Stimulated activated memory B cell treated with anti-CD40 and anti-IgM and Interleukin-4, amounts not matched to agents 10 μg/mL and 1 μg/mL and 100 μg/mL, for 72 hours (primary cell): Measurements from ENCODE around the gene GRIN1.

Experiments
- ATAC-seq: fragments of 150-1000 bp; cut with Tn5 transposase; 2 replicates; pipeline ENCODE4 v1.10.0; 2021
- H3K27ac Mint-ChIP-seq: one replicate; pipeline ENCODE4 v1.8.0; 2022; ENCODE audit warnings: mild to moderate bottlenecking, mixed read lengths
- H3K27me3 Mint-ChIP-seq: one replicate; pipeline ENCODE4 v1.8.0; 2022; ENCODE audit warnings: mixed read lengths
- H3K36me3 Mint-ChIP-seq: one replicate; pipeline ENCODE4 v1.8.0; 2022; ENCODE audit warnings: mixed read lengths
- H3K4me1 Mint-ChIP-seq: one replicate; pipeline ENCODE4 v1.8.0; 2022; ENCODE audit warnings: mixed read lengths
- H3K4me3 Mint-ChIP-seq: one replicate; pipeline ENCODE4 v1.8.0; 2022; ENCODE audit warnings: mild to moderate bottlenecking, moderate library complexity, mixed read lengths
- H3K9me3 Mint-ChIP-seq: one replicate; pipeline ENCODE4 v1.8.0; 2022; ENCODE audit warnings: mixed read lengths

GRIN1 gene

GRCh38 chr9:137182836-137183235 lies 43.9 kb downstream of the GRIN1 start:
- H3K9me3 Mint-ChIP-seq: no peaks in the 10 kb centered on the region
- no peaks in the 10 kb centered on the region for H3K27me3 Mint-ChIP-seq
- peaks cover 35% of the 10 kb centered on the region for H3K4me1 Mint-ChIP-seq
- H3K4me3 Mint-ChIP-seq: no peak overlapping the region
- peaks cover 47% of the 10 kb centered on the region for H3K36me3 Mint-ChIP-seq
- no peak overlapping the region for H3K27ac Mint-ChIP-seq
- ATAC-seq: no peak

- Mint-ChIP-seq H3K4me3 (no peak overlapping the region), H3K27me3 (no peaks in the 10 kb centered on the region), H3K27ac (no peak overlapping the region), H3K9me3 (no peaks in the 10 kb centered on the region), H3K4me1 (peaks cover 39% of the 10 kb centered on the region), H3K36me3 (peaks cover 45% of the 10 kb centered on the region)
- ATAC-seq: no peak
These were observed 45.1 kb downstream of the GRIN1 start for GRCh38 chr9:137183980-137184595.

GRCh38 chr9:137184881-137185660 lies 46.1 kb downstream of the GRIN1 start:
- no peak for ATAC-seq
- Mint-ChIP-seq H3K27ac (no peak overlapping the region), H3K9me3 (no peaks in the 10 kb centered on the region), H3K36me3 (peaks cover 35% of the 10 kb centered on the region), H3K4me3 (no peak overlapping the region), H3K27me3 (no peaks in the 10 kb centered on the region), H3K4me1 (peaks cover 47% of the 10 kb centered on the region)

- Mint-ChIP-seq H3K27me3 (no peaks in the 10 kb centered on the region), H3K27ac (no peak overlapping the region), H3K4me1 (peaks cover 52% of the 10 kb centered on the region), H3K36me3 (peaks cover 37% of the 10 kb centered on the region), H3K4me3 (no peak overlapping the region), H3K9me3 (no peaks in the 10 kb centered on the region)
- no peak for ATAC-seq
These were observed 47.0 kb downstream of the GRIN1 start for GRCh38 chr9:137185921-137186320.

DNA sequence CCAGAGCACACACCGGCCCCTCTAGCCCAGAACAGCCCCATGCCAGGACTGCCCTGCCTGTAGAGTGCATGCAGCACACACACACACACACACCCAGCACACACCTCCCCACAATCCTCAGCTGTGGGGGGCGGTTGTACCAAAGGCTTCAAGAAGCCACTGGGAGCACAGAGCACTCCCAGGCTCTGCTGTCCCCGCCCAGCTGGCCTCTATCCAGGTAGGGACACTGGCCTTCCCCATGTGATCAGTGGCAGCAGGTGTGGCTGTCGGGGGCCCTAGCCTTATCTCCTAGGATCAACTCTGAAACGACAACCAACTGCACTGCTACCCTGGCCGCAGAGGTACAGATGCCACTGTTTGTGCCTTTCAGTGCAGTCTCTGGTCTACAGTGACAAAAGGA lies 47.4 kb downstream of the GRIN1 start:
- Mint-ChIP-seq H3K4me3 (peak overlapping the region; percentile 95), H3K27ac (no peak overlapping the region), H3K4me1 (peaks cover 56% of the 10 kb centered on the region), H3K27me3 (no peaks in the 10 kb centered on the region), H3K9me3 (no peaks in the 10 kb centered on the region), H3K36me3 (peaks cover 42% of the 10 kb centered on the region)
- no peak for ATAC-seq

DNA sequence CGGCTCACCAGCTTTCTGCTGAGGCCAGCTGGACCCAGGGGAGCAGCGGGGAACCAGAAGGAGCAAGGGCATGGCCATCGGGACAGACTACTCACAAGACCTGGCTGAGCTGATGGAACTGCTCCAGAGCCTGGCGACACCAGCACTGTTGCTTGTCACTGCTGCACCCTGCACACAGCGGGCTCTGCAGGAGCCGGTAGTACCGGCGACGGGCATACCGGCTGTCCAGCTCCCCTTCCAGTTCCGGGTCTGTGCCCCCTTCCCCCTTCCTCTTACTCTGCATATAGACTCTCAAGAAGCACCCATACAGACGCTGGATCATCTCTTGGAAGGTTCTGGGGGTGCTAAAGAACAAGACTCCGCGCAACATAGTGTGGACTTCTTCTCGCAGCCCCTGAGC lies 48.4 kb downstream of the GRIN1 start:
- Mint-ChIP-seq H3K27ac (peak overlapping the region; percentile 87), H3K36me3 (peaks cover 36% of the 10 kb centered on the region), H3K4me1 (peaks cover 56% of the 10 kb centered on the region), H3K4me3 (peak overlapping the region; percentile 95), H3K27me3 (no peaks in the 10 kb centered on the region), H3K9me3 (no peaks in the 10 kb centered on the region)
- ATAC-seq: no peak

- Mint-ChIP-seq H3K4me1 (peaks cover 56% of the 10 kb centered on the region), H3K27ac (peak overlapping the region; percentile 87)
- no peak for ATAC-seq
These were observed 49.1 kb downstream of the GRIN1 start for GRCh38 chr9:137188086-137188489.

DNA sequence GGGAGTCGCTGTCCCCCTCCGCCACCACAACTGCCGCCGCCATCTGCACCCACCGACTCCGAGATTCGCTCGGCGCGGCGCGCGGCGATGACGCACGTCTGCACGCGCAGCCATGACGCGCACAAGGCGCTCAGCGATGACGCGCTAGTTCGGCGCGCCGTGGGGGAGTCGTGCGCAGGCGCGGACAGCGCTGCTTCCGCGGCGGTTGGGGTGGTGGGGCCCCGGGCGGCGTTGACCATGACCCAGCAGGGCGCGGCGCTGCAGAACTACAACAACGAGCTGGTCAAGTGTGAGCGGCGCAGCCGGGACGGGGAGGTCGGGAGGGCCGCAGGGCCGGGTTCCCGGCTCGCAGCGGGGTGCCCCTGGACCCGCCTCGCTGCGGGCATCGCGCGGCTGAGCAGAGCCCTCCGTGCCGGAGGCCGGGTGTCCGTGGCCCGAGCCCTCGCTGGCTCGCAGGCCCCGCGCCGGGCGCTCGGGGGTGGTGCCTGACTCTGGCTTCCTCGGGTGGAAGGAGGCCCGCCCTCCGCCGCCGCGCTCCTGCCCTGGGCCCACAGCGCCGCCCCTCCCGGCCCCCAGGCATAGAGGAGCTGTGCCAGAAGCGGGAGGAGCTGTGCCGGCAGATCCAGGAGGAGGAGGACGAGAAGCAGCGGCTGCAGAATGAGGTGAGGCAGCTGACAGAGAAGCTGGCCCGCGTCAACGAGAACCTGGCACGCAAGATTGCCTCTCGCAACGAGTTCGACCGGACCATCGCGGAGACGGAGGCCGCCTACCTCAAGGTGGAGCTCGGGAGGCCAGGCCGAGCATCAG lies 49.7 kb downstream of the GRIN1 start, which contains the start of the genes ANAPC2 and SSNA1:
Gene ANAPC2, minus strand, starts transcription at position 71 of the 807 bp plus-strand sequence. Its CDS starts 28 bp downstream, at position 43.
Gene SSNA1, plus strand, starts transcription at position 187 of the 807 bp plus-strand sequence. Its CDS starts 51 bp downstream, at position 238.
- Mint-ChIP-seq H3K27ac (peak within 1 kb of the TSS; percentile 87), H3K27me3 (no peaks in the 10 kb centered on the region), H3K4me3 (peak within 1 kb of the TSS; percentile 95), H3K9me3 (no peaks in the 10 kb centered on the region), H3K36me3 (peaks cover 23% of the 10 kb centered on the region), H3K4me1 (peaks cover 56% of the 10 kb centered on the region)
- peak; percentile 91 for ATAC-seq

More at GRCh38 chr9:137188086-137188489, 49.1 kb downstream of the GRIN1 start:
- Mint-ChIP-seq H3K9me3 (no peaks in the 10 kb centered on the region), H3K27me3 (no peaks in the 10 kb centered on the region), H3K4me3 (peak overlapping the region; percentile 95), H3K36me3 (peaks cover 29% of the 10 kb centered on the region)

DNA sequence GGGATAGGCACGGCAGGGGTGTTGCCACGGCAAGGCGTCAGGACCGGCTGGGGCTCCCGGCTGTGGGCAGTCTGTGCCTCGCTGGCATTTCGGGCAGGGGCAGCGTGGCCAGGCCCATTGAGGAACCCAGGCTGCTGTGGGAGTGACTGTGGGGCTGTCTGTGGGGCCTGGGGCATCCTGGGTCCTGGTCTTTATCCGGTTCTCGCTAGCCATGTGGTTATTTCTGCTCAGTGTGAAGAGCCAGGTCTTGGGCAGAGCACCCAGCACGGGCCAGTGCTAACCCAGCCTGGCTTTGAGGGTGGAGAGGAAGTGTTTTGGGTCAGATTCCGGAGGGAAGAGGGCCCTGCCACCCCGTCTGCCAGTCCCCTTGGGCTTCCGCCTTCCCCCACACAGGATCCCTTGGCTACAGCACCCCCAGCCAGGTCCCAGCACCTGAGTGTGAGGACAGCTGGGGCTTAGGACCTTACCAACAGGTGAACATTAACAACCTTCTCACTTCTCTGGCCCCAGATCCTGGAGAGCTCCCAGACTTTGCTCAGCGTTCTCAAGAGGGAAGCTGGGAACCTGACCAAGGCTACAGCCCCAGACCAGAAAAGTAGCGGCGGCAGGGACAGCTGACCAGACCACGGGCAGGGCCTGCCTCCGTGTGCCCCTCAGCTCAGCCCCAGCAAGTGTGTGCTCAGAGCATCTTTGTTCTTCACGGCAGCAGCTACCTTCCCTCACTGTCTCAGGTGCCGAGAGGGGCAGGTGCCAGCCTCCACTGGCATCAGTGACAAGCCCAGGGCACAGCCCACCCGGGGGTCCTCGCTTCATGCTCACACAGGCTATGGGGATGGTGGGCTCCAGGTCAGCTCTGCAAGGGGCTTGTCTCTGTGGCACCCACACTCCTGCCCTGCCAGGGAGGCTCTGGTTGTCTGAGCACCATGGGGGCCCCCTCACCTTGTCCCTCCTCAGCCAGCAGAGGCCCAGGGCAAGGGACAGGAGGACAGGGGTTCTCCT lies 50.6 kb downstream of the GRIN1 start:
- H3K4me3 Mint-ChIP-seq: peak overlapping the region; percentile 95
- peaks cover 48% of the 10 kb centered on the region for H3K4me1 Mint-ChIP-seq
- H3K27me3 Mint-ChIP-seq: no peaks in the 10 kb centered on the region
- peaks cover 14% of the 10 kb centered on the region for H3K36me3 Mint-ChIP-seq
- peak overlapping the region; percentile 87 for H3K27ac Mint-ChIP-seq
- ATAC-seq: no peak
- no peaks in the 10 kb centered on the region for H3K9me3 Mint-ChIP-seq

GRCh38 chr9:137190315-137190856 lies 51.4 kb downstream of the GRIN1 start:
- Mint-ChIP-seq H3K4me1 (peaks cover 43% of the 10 kb centered on the region), H3K36me3 (peaks cover 11% of the 10 kb centered on the region), H3K27me3 (no peaks in the 10 kb centered on the region), H3K9me3 (no peaks in the 10 kb centered on the region), H3K27ac (peak overlapping the region; percentile 75), H3K4me3 (peak overlapping the region; percentile 95)
- no peak for ATAC-seq

DNA sequence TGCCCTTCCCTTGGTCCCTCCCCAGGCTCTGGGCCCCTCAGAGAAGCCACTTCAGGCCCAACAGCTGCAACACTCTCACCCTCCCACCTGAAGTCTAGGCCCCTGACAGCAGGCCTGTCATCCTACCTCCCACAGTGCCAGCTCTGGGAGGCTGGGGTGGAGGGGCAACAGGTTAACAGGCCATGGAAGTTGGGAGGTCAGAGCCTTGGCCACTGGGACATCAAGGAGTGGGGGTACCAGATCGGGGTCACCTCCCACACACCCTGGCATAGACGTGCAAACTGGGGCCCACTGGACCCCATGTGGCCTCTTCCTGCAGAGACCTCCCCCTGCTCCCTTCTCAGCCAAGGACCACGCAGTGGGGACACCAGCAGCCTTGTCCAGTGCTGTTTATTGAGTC lies 52.3 kb downstream of the GRIN1 start:
- H3K4me3 Mint-ChIP-seq: peak overlapping the region; percentile 56
- H3K9me3 Mint-ChIP-seq: no peaks in the 10 kb centered on the region
- peaks cover 36% of the 10 kb centered on the region for H3K4me1 Mint-ChIP-seq
- peak overlapping the region; percentile 75 for H3K27ac Mint-ChIP-seq
- peaks cover 11% of the 10 kb centered on the region for H3K36me3 Mint-ChIP-seq
- no peaks in the 10 kb centered on the region for H3K27me3 Mint-ChIP-seq
- ATAC-seq: no peak

DNA sequence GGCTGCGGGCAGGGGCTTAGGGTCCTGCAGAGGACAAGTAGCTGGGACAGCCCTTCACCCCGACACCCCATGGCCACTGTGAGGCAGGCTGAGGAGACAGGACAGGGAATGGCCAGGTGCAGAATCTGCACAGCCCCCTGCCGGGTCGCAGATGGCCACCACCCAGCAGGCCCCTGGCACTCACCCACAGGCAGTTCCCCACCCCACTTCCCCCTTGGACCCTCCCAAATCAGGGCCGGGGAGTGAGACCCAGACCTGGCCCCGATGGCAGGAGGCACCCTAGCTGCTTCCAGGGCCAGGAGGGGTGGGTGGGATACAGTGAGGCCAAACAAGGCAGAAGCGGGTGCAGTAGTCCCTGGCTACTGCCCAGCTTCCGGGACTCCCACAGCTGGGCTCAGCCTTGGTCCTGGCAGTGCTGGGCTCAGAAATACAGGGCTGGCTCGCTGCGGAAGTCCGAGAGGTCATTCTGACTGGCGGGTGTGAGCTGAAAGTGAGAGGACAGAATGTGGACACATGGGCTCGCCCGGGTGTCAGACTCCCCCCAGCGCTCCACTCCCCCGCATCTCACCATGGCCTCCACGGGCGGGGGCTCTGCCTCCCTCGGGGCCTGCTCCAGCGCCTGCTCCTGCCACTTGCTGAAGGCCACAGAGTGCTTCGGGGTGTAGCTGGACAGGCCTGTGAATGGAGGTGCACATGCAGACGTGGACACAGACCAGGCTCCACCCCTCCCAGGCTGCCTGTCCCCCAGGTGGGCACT lies 52.9 kb downstream of the GRIN1 start:
- Mint-ChIP-seq H3K36me3 (peaks cover 11% of the 10 kb centered on the region), H3K27me3 (no peaks in the 10 kb centered on the region), H3K4me1 (peaks cover 32% of the 10 kb centered on the region), H3K4me3 (no peak overlapping the region), H3K27ac (peak overlapping the region; percentile 75), H3K9me3 (no peaks in the 10 kb centered on the region)
- ATAC-seq: no peak

DNA sequence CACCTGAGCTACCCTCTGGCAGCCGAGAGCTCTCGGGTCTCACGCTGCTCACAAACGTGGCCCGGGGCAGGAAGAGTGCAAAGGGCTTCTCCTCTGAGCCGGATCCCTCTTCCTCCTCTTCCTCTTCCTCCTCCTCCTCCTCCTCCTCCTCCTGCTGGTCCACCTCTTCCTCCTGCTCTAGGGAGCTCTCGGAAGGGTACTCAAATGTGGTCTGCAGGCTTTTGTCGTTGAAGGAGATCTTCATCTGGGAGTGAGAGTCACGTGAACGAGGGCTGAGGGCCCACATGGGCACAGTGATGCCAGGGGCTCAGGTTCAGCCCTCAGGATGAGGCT lies 53.5 kb downstream of the GRIN1 start:
- H3K36me3 Mint-ChIP-seq: peaks cover 11% of the 10 kb centered on the region
- H3K4me1 Mint-ChIP-seq: peaks cover 32% of the 10 kb centered on the region

More for the DNA sequence above, 53.5 kb downstream of the GRIN1 start:
- ATAC-seq: no peak
- H3K9me3 Mint-ChIP-seq: no peaks in the 10 kb centered on the region
- no peak overlapping the region for H3K27ac Mint-ChIP-seq
- H3K27me3 Mint-ChIP-seq: no peaks in the 10 kb centered on the region
- H3K4me3 Mint-ChIP-seq: no peak overlapping the region
